ENCODE results near the gene MACROD2. TPM values are rescaled to one million over a fixed set of nuclear protein-coding genes. Genes with fewer than 3 reads are reported as not detected.

MACROD2 gene
- total RNA-seq, 4 donors from 2014 or later, result 1.8 to 4.8 (median 2.9) TPM

- Histone ChIP-seq H3K9me3 (no peaks in the 10 kb centered on the region), H3K36me3 (no peaks in the 10 kb centered on the region), H3K4me3 (no peak overlapping the region), H3K27ac (no peak overlapping the region), H3K27me3 (no peaks in the 10 kb centered on the region), H3K4me1 (no peaks in the 10 kb centered on the region)
- intact Hi-C loops (cut with DNase I), result no loop called here
- WGBS, 2 donors, result 55 to 73% methylated on average over 2 of the region's 2 CpGs
- DNase-seq, result no peak
- TF ChIP-seq POLR2A (IDR thresholded peaks at IDR 0.05), result no peak
- TF ChIP-seq, protein P1, sequence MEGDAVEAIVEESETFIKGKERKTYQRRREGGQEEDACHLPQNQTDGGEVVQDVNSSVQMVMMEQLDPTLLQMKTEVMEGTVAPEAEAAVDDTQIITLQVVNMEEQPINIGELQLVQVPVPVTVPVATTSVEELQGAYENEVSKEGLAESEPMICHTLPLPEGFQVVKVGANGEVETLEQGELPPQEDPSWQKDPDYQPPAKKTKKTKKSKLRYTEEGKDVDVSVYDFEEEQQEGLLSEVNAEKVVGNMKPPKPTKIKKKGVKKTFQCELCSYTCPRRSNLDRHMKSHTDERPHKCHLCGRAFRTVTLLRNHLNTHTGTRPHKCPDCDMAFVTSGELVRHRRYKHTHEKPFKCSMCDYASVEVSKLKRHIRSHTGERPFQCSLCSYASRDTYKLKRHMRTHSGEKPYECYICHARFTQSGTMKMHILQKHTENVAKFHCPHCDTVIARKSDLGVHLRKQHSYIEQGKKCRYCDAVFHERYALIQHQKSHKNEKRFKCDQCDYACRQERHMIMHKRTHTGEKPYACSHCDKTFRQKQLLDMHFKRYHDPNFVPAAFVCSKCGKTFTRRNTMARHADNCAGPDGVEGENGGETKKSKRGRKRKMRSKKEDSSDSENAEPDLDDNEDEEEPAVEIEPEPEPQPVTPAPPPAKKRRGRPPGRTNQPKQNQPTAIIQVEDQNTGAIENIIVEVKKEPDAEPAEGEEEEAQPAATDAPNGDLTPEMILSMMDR (IDR thresholded peaks at IDR 0.05), result no peak
These were observed 203.8 kb downstream of the MACROD2 start for GRCh38 chr20:14199111-14199510.

- Histone ChIP-seq H3K27me3 (no peaks in the 10 kb centered on the region), H3K36me3 (no peaks in the 10 kb centered on the region), H3K4me3 (no peak overlapping the region), H3K27ac (no peak overlapping the region), H3K4me1 (no peaks in the 10 kb centered on the region), H3K9me3 (no peaks in the 10 kb centered on the region)
- TF ChIP-seq POLR2A (IDR thresholded peaks at IDR 0.05), result no peak
- TF ChIP-seq, protein P1 (IDR thresholded peaks at IDR 0.05), result no peak
- intact Hi-C loops (cut with DNase I), result no loop called here
- DNase-seq, result no peak
- WGBS, 2 donors, result no CpG with 5 or more reads among the region's 2 CpGs
These were observed 208.3 kb downstream of the MACROD2 start for GRCh38 chr20:14203657-14204056.

DNA sequence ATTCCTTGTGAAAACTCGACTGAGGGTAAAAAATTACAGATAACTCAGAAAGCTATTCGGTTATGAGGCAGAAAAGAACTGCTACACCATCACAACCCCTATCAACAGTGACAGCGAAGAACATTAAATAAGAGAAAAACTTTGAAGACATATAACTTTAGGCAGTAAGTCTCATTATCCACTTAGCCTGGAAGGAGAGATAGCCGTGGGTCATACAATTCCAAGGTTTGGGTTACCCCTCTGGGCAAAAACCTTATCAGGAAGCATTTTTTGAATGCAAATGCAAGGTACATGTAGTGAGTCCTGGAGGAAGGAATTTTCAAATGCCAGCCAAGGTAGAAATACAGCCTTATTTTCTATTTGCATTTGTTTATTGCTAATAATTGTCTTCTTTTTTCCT, 212.3 kb downstream of the MACROD2 start:
- Histone ChIP-seq H3K27me3 (no peaks in the 10 kb centered on the region), H3K4me3 (no peak overlapping the region), H3K4me1 (no peaks in the 10 kb centered on the region), H3K9me3 (no peaks in the 10 kb centered on the region), H3K36me3 (no peaks in the 10 kb centered on the region), H3K27ac (no peak overlapping the region)
- TF ChIP-seq, protein P1 (IDR thresholded peaks at IDR 0.05), result no peak
- no peak for TF ChIP-seq POLR2A (IDR thresholded peaks at IDR 0.05)
- WGBS, 2 donors, result 45 to 54% methylated on average over 4 of the region's 4 CpGs
- no peak for DNase-seq
- intact Hi-C loops (cut with DNase I), result no loop called here

GRCh38 chr20:14208956-14209355, 213.6 kb downstream of the MACROD2 start:
- Histone ChIP-seq H3K4me3 (no peak overlapping the region), H3K36me3 (no peaks in the 10 kb centered on the region), H3K9me3 (no peaks in the 10 kb centered on the region), H3K27ac (no peak overlapping the region), H3K27me3 (no peaks in the 10 kb centered on the region), H3K4me1 (no peaks in the 10 kb centered on the region)
- WGBS, 2 donors, result 93% methylated on average over 1 of the region's 1 CpG
- DNase-seq, result no peak
- TF ChIP-seq, protein P1 (IDR thresholded peaks at IDR 0.05), result no peak
- no peak for TF ChIP-seq POLR2A (IDR thresholded peaks at IDR 0.05)
- intact Hi-C loops (cut with DNase I), result no loop called here

GRCh38 chr20:14210146-14210545, 214.8 kb downstream of the MACROD2 start:
- TF ChIP-seq, protein P1 (IDR thresholded peaks at IDR 0.05), result no peak
- TF ChIP-seq POLR2A (IDR thresholded peaks at IDR 0.05), result no peak
- WGBS, 2 donors, result 83 to 85% methylated on average over 1 of the region's 1 CpG
- Histone ChIP-seq H3K27me3 (no peaks in the 10 kb centered on the region), H3K27ac (no peak overlapping the region), H3K4me1 (no peaks in the 10 kb centered on the region), H3K36me3 (no peaks in the 10 kb centered on the region), H3K4me3 (no peak overlapping the region), H3K9me3 (no peaks in the 10 kb centered on the region)
- intact Hi-C loops (cut with DNase I), result no loop called here
- DNase-seq, result no peak
